Measurements from ENCODE around the gene ATAD1.
"Not testable (repeated sequence)": the region's sequence is repeated elsewhere in the genome, so short reads cannot be mapped to it uniquely, and the experiment has no call there.

Gene ATAD1

DNA sequence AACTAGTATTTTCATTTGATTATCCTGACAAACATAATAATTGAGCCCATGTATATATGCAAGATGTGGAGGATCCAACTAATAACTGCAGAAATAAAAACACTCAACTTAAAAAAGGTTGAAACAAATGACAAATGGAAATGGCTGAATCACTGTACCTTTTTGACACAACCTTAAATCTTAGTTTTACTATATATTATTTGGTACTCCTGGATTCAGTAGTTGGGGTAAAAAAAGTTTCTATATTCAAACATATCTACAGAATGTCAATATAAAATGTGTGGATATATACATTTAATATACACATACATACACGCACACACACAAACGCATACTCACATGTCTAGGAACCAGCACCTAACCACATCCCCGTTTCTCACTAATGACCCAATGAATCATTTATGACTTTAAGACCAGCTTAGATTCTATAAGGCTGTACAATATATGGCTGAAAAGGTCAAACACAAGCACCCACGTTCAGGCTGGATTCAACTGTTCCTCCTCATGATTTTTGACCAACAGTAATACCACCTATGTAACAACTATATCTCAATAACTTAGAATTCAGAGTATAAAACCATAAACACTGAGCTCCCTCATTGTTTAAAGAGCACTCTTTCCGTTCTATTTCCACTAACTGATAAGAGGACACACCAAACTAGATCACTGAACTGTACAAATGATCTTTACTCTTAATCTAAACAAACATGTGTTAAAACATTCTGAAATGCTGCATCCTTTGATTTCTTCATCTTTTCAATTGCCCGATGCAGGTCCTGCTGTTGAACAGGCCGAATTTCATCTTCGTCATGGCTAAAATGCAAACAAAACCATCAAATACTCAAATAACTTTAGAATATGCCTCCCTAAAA lies 63.8 kb downstream of the ATAD1 start:
- no peak for DNase-seq (ENCODE audit: low spot score)

DNA sequence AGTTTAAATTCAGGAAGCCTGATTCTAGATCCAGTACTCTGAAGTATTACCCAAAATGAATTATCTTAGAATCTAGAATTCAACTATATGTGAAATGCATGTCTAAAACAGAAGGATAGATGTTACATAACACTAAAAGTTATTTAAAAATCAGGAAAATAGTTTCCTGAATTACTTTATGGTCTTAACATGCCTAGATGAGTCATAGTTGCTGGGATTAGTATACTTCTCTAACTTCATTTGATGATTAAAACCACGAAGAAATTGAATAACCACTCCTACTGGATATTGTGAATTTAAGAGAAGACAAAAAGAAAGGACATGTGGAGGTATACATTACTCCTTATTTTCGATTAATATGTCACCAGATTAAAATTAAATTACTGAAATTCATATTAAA lies 65.5 kb downstream of the ATAD1 start:
- no peak for DNase-seq (ENCODE audit: low spot score)

GRCh38 chr10:87751274-87751673 lies 66.8 kb downstream of the ATAD1 start:
- no peak for DNase-seq (ENCODE audit: low spot score)

- no peak for DNase-seq (ENCODE audit: low spot score)
These were observed 67.2 kb downstream of the ATAD1 start for GRCh38 chr10:87750817-87751216.

- no peak for DNase-seq (ENCODE audit: low spot score)
These were observed 67.9 kb downstream of the ATAD1 start for GRCh38 chr10:87750001-87750671.

DNA sequence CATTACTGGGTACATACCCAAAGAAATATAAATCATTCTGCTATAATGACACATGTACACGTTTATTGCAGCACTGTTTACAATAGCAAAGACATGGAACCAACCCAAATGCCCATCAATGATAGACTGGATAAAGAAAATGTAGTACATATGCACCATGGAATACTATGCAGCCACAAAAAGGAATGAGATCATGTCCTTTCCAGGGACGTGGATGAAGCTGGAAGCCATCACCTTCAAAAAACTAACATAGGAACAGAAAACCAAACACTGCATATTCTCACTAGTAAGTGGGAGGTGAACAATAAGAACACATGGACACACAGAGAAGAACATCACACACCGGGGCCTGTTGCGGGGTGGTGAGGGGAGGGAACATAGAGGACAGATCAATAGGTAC lies 69.8 kb downstream of the ATAD1 start:
- not testable (repeated sequence) for DNase-seq (ENCODE audit: low spot score)

- DNase-seq (ENCODE audit: low spot score) = no peak
These were observed 71.1 kb downstream of the ATAD1 start for GRCh38 chr10:87746911-87747310.

GRCh38 chr10:87744606-87745005 lies 73.4 kb downstream of the ATAD1 start:
- DNase-seq (ENCODE audit: low spot score) = no peak

DNA sequence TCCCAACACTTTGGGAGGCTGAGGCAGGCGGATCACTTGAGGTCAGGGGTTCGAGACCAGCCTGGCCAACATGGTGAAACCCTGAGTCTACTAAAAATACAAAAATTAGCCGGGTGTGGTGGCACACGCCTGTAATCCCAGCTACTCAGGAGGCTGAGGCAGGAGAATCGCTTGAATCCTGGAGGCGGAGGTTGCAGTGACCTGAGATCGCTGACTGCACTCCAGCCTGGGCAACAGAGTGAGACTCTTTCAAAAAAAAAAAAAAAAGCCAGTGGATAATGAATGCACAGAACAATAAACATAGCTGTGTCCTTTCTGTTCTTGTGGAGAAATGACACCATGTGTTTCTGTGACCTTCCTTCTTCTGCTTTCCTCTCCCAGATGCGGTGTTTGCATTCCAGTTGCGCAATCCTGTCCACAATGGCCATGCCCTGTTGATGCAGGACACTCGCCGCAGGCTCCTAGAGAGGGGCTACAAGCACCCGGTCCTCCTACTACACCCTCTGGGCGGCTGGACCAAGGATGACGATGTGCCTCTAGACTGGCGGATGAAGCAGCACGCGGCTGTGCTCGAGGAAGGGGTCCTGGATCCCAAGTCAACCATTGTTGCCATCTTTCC lies 74.9 kb downstream of the ATAD1 start:
- not testable (repeated sequence) for DNase-seq (ENCODE audit: low spot score)

DNA sequence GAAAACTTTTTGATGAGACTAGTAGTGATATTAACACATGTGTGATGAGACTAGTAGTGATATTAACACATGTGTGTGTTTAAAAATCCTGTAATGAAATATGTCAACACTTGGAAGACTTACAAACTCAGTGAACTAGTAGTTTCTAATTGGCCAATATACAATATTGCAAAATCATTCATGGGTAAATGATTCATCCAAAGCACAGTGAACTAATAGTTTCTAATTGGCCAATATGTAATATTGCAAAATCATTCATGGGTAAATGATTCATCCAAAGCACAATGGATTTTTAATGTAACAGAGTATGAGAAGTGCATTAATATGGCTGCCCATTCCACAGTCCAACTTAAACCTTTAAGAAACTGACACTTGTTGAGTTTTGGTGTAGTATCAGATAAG lies 77.8 kb downstream of the ATAD1 start:
- DNase-seq (ENCODE audit: low spot score) = no peak

- DNase-seq (ENCODE audit: low spot score) = no peak
These were observed 78.3 kb downstream of the ATAD1 start for GRCh38 chr10:87739703-87740102.

GRCh38 chr10:87738253-87738652 lies 79.8 kb downstream of the ATAD1 start:
- not testable (repeated sequence) for DNase-seq (ENCODE audit: low spot score)

- peak; percentile 50 for DNase-seq (ENCODE audit: low spot score)
These were observed 82.8 kb downstream of the ATAD1 start for GRCh38 chr10:87734987-87735827.

- DNase-seq (ENCODE audit: low spot score) = no peak
These were observed 84.9 kb downstream of the ATAD1 start for GRCh38 chr10:87733081-87733480.

- no peak for DNase-seq (ENCODE audit: low spot score)
These were observed 88.1 kb downstream of the ATAD1 start for GRCh38 chr10:87729940-87730339.

DNA sequence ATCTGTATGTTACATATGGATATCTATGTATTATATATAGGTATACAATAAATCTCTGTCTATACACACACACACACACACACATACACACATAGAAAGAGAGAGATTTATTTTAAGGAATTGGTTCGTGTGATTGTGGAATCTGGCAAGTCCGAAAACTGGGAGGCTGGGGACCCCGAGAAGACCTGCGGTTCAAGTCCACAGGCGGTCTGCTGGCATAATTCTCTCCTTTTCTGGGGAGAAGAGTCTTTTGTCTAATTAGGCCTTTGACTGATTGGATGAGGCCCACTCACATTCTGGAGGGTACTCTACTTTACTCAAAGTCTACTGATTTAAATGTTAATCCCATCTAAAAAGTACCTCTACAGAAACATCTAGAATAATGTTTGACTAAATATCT lies 93.2 kb downstream of the ATAD1 start:
- no peak for DNase-seq (ENCODE audit: low spot score)

GRCh38 chr10:87723500-87723899 lies 94.5 kb downstream of the ATAD1 start:
- no peak for DNase-seq (ENCODE audit: low spot score)

DNA sequence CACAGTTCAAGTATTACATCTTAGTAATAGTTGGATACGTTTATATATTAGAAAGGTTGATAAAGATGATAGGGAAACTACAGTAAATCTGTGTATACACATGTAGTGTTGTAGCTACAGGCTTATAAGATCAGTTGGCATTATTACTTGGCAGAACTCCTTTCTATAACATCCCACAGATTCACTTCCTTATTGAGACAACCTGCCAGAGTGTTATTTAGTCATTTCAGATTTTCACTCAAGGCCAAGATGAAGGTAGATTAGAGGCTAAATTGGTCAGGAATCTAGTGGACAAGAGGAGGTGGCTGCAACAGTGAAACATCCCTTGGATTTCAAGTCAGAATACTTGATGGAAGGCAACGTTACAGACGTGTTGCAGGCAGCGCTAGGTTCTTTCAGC lies 95.3 kb downstream of the ATAD1 start:
- DNase-seq (ENCODE audit: low spot score) = no peak

DNA sequence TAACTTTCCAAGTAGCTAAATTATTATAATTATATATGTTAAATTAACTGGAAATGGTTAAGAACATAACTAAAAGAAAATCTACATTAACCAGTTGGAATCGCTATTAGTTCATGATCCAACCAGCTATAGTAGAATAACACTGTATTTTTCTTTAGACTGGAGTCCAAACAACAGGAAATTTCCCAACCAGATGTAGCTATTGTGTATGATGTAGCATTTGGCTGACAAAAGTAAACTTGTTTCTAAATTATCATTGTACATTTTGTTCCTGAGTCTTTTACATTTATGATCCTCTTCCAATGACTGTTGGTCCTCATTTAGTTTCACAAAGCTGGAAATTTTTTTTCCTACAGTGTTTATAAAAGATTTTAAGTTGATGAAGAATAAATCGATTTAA lies 96.2 kb downstream of the ATAD1 start:
- DNase-seq (ENCODE audit: low spot score) = no peak

GRCh38 chr10:87720665-87721064 lies 97.4 kb downstream of the ATAD1 start:
- DNase-seq (ENCODE audit: low spot score) = no peak

- DNase-seq (ENCODE audit: low spot score) = no peak
These were observed 101.7 kb downstream of the ATAD1 start for GRCh38 chr10:87716348-87716670.

Measured in D341Med (cell line).